ENCODE results near the gene B3GALT5.
A peak's percentile ranks its signal among the peaks of the same experiment; 100 is the strongest.

Gene B3GALT5

GRCh38 chr21:39612233-39613040, at the start of gene B3GALT5:
B3GALT5 (plus strand) TSS chr21:39612940; CDS start chr21:39660560, 47,620 bp downstream.
- in situ Hi-C loops (cut with HindIII; ENCODE audit: low sequenced_read_pairs): no loop called here
- H3K4me3 ChIP-seq (ENCODE audit: low read depth, low read length): peak within 1 kb of the TSS; percentile 52
- peak; percentile 32 for DNase-seq (ENCODE audit: low read depth, low spot score)
- no peak for TF ChIP-seq CTCF (IDR thresholded peaks at IDR 0.05; ENCODE audit: low read depth, low read length)

GRCh38 chr21:39564200-39564599, 48.5 kb upstream of the B3GALT5 start:
- no peak for DNase-seq (ENCODE audit: low read depth, low spot score)
- no peak for TF ChIP-seq CTCF (IDR thresholded peaks at IDR 0.05; ENCODE audit: low read depth, low read length)
- in situ Hi-C loops (cut with HindIII; ENCODE audit: low sequenced_read_pairs): no loop called here
- no peak overlapping the region for H3K4me3 ChIP-seq (ENCODE audit: low read depth, low read length)

- no peak for TF ChIP-seq CTCF (IDR thresholded peaks at IDR 0.05; ENCODE audit: low read depth, low read length)
- in situ Hi-C loops (cut with HindIII; ENCODE audit: low sequenced_read_pairs): no loop called here
- H3K4me3 ChIP-seq (ENCODE audit: low read depth, low read length): no peak overlapping the region
- DNase-seq (ENCODE audit: low read depth, low spot score): no peak
These were observed 45.4 kb upstream of the B3GALT5 start for GRCh38 chr21:39567180-39567972.

GRCh38 chr21:39568361-39568760, 44.4 kb upstream of the B3GALT5 start:
- H3K4me3 ChIP-seq (ENCODE audit: low read depth, low read length): no peak overlapping the region
- no peak for TF ChIP-seq CTCF (IDR thresholded peaks at IDR 0.05; ENCODE audit: low read depth, low read length)
- DNase-seq (ENCODE audit: low read depth, low spot score): no peak
- in situ Hi-C loops (cut with HindIII; ENCODE audit: low sequenced_read_pairs): no loop called here

GRCh38 chr21:39575775-39576174, 37.0 kb upstream of the B3GALT5 start:
- no peak overlapping the region for H3K4me3 ChIP-seq (ENCODE audit: low read depth, low read length)
- no peak for TF ChIP-seq CTCF (IDR thresholded peaks at IDR 0.05; ENCODE audit: low read depth, low read length)
- peak; percentile 8 for DNase-seq (ENCODE audit: low read depth, low spot score)
- in situ Hi-C loops (cut with HindIII; ENCODE audit: low sequenced_read_pairs): no loop called here

- no peak overlapping the region for H3K4me3 ChIP-seq (ENCODE audit: low read depth, low read length)
- TF ChIP-seq CTCF (IDR thresholded peaks at IDR 0.05; ENCODE audit: low read depth, low read length): no peak
- DNase-seq (ENCODE audit: low read depth, low spot score): no peak
- in situ Hi-C loops (cut with HindIII; ENCODE audit: low sequenced_read_pairs): no loop called here
These were observed 36.1 kb upstream of the B3GALT5 start for GRCh38 chr21:39576518-39577128.

Data from astrocyte of the spinal cord (primary cell).